Gastrocnemius medialis (tissue), 4 donors: ENCODE measurements around the gene PCK2. TPM values are rescaled to one million over a fixed set of nuclear protein-coding genes. Genes with fewer than 3 reads are reported as not detected.

ENCODE experiments used
- ATAC-seq, 2 donors: fragments of 150-250 bp; one replicate each; pipeline ENCODE4 v1.9.1; 2016
- DNase-seq, 2 donors: peaks; one replicate each; pipeline ENCODE4 v3.0.0-alpha.2; 2019
- H3K27ac ChIP-seq, 4 donors: fragments of 200-600 bp; sonication (generic); 1 replicate in 1 of 4; 2 replicates in 3 of 4; pipeline ENCODE4 v1.5.1; 2016 to 2018; ENCODE audit warnings: mild to moderate bottlenecking in 2 of 4, moderate library complexity in 1 of 4
- H3K27me3 ChIP-seq, 3 donors: fragments of 200-600 bp; sonication (generic) in 2 of 3; 1 replicate in 1 of 3; 2 replicates in 2 of 3; pipeline versions ENCODE4 v1.5.1 to v1.6.0; 2016 to 2019; ENCODE audit warnings: mild to moderate bottlenecking in 1 of 3, moderate library complexity in 1 of 3
- H3K36me3 ChIP-seq, 2 donors: fragments of 200-600 bp; sonication (generic) in 1 of 2; one replicate each; pipeline ENCODE4 v1.5.1; 2017 to 2018
- H3K4me1 ChIP-seq, 2 donors: fragments of 200-600 bp; sonication (generic) in 1 of 2; one replicate each; pipeline ENCODE4 v1.5.1; 2016 to 2017; ENCODE audit warnings: mild to moderate bottlenecking in 2 of 2
- H3K4me3 ChIP-seq, 4 donors: fragments of 200-600 bp; sonication (generic) in 3 of 4; 1 replicate in 1 of 4; 2 replicates in 3 of 4; pipeline ENCODE4 v1.5.1; 2016 to 2019; ENCODE audit warnings: mild to moderate bottlenecking in 2 of 4
- H3K9me3 ChIP-seq, 3 donors: fragments of 200-600 bp; sonication (generic) in 2 of 3; 1 replicate in 1 of 3; 2 replicates in 2 of 3; pipeline ENCODE4 v1.5.1; 2016 to 2019
- POLR2A ChIP-seq, 2 donors: fragments of 450-650 bp; IDR thresholded peaks; one replicate each; pipeline ENCODE4 v1.6.1; 2017; ENCODE audit warnings: antibody characterized with exemption in 2 of 2, mild to moderate bottlenecking in 2 of 2, moderate library complexity in 2 of 2
- in situ Hi-C, 4 donors: fragments of 200-750 bp; cut with MboI; loops; one replicate each; pipeline versions ENCODE4 v1.15.0 to v1.8.0; 2017; ENCODE audit warnings: low sequenced_read_pairs in 4 of 4
- intact Hi-C: fragments of 100-400 bp; cut with DNase I; formaldehyde crosslinking; loops from one replicate; pipeline ENCODE4 v1.15.1; 2023; ENCODE audit warnings: low total_unique reads
- total RNA-seq, 4 donors: library from RNA; depleted of rRNA; stranded (reverse); fragments of >200 nt; gene quantifications; one replicate each; pipeline versions ENCODE4 v1.1.0 to v1.2.3, GENCODE V29; 2016
- TF ChIP-seq, protein P1 (sequence below), 5 experiments: fragments of 450-650 bp in 3 of 5; fragments of 200-600 bp in 2 of 5; sonication (generic) in 2 of 5; IDR thresholded peaks in 4 of 5; conservative IDR thresholded peaks in 1 of 5; 1 replicate in 4 of 5; 2 replicates in 1 of 5; pipeline ENCODE4 v1.5.1; 2016 to 2019; ENCODE audit warnings: antibody characterized with exemption in 5 of 5, mild to moderate bottlenecking in 3 of 5, moderate library complexity in 3 of 5

PCK2 gene
- total RNA-seq, 4 donors from 2014 or later, result 1.9 to 9.8 (median 3.6) TPM

DNA sequence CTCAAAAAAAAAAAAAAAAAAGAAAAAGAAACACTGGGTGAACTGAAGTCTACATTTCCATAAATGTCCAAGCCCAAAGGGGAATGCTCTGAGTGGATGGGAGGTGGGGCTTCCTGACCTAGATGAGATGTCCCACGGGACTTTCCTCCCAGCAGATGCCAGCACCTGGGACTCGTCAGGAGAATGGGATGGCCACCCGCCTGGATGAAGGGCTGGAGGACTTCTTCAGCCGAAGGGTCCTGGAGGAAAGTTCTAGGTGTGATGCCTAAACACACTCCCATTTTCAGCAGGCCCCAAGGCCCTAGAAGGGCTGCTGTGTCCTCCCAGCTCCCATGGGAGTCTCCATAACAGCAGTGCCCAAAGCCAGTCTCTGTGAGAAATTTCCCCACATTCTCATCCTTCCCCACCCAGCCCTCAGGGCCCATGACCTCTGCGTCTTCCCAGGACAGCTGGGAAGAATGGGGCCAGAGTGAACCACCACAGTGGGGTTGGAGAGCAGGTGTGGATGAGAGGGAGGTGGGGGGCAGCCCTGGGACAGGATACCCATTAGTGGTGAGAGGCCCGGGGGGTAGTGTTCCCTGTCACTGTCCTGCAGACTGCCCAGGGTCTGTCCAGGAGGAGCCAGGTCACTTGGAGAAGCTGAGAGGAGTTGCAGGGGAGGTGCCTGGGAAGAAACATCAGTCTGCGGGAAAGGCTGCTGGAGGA is 29.9 kb upstream of the PCK2 start:
- in situ Hi-C loops, result no loop called here
- DNase-seq, result no peak
- Histone ChIP-seq H3K27ac (no peak overlapping the region), H3K9me3 (no peaks in the 10 kb centered on the region), H3K36me3 (no peaks in the 10 kb centered on the region), H3K27me3 (no peaks in the 10 kb centered on the region), H3K4me1 (no peaks in the 10 kb centered on the region), H3K4me3 (no peak overlapping the region)
- intact Hi-C loops, result no loop called here
- no peak for ATAC-seq
- TF ChIP-seq, protein P1, sequence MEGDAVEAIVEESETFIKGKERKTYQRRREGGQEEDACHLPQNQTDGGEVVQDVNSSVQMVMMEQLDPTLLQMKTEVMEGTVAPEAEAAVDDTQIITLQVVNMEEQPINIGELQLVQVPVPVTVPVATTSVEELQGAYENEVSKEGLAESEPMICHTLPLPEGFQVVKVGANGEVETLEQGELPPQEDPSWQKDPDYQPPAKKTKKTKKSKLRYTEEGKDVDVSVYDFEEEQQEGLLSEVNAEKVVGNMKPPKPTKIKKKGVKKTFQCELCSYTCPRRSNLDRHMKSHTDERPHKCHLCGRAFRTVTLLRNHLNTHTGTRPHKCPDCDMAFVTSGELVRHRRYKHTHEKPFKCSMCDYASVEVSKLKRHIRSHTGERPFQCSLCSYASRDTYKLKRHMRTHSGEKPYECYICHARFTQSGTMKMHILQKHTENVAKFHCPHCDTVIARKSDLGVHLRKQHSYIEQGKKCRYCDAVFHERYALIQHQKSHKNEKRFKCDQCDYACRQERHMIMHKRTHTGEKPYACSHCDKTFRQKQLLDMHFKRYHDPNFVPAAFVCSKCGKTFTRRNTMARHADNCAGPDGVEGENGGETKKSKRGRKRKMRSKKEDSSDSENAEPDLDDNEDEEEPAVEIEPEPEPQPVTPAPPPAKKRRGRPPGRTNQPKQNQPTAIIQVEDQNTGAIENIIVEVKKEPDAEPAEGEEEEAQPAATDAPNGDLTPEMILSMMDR (IDR thresholded peaks at IDR 0.05 in 4 of 5, conservative IDR thresholded peaks at IDR 0.05 in 1 of 5), result no peak
- no peak for TF ChIP-seq POLR2A (IDR thresholded peaks at IDR 0.05)

- Histone ChIP-seq H3K36me3 (no peaks in the 10 kb centered on the region), H3K4me3 (no peak overlapping the region), H3K27ac (no peak overlapping the region), H3K9me3 (no peaks in the 10 kb centered on the region), H3K27me3 (no peaks in the 10 kb centered on the region), H3K4me1 (no peaks in the 10 kb centered on the region)
- no peak for DNase-seq
- no peak for ATAC-seq
- intact Hi-C loops, result no loop called here
- TF ChIP-seq POLR2A (IDR thresholded peaks at IDR 0.05), result no peak
- TF ChIP-seq, protein P1 (IDR thresholded peaks at IDR 0.05 in 4 of 5, conservative IDR thresholded peaks at IDR 0.05 in 1 of 5), result no peak
- in situ Hi-C loops, result no loop called here
Measured at GRCh38 chr14:24064856-24065255, 29.3 kb upstream of the PCK2 start.

DNA sequence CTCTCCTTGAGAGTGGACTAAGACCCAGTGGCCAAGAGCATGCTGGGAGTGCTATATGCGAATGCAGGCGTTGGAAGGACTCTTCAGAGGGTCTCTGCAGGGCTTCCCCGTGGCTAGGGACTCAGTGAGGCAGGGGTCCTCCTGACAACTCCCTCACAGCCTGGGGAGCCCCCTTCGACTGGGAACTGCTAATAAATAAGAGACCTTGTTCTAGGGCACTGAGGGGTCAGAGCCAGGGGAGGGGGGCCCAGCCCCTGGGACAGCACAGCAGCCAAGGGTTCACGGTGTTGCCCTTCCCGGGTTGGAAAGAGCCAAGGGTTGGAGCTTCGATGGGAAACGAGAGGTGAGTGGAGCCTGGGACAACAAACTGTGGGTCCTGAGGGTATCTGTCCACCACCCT is 28.7 kb upstream of the PCK2 start:
- no peak for DNase-seq
- H3K4me1 ChIP-seq, result no peaks in the 10 kb centered on the region
- H3K9me3 ChIP-seq, result no peaks in the 10 kb centered on the region
- in situ Hi-C loops (no loop called here), intact Hi-C loops (no loop called here)
- no peaks in the 10 kb centered on the region for H3K27me3 ChIP-seq
- no peak overlapping the region for H3K4me3 ChIP-seq
- TF ChIP-seq POLR2A (IDR thresholded peaks at IDR 0.05), result no peak
- TF ChIP-seq, protein P1 (IDR thresholded peaks at IDR 0.05 in 4 of 5, conservative IDR thresholded peaks at IDR 0.05 in 1 of 5), result no peak
- H3K36me3 ChIP-seq, result no peaks in the 10 kb centered on the region
- no peak for ATAC-seq
- no peak overlapping the region for H3K27ac ChIP-seq

- H3K36me3 ChIP-seq, result no peaks in the 10 kb centered on the region
- in situ Hi-C loops, result no loop called here
- H3K27me3 ChIP-seq, result no peaks in the 10 kb centered on the region
- no peak overlapping the region for H3K27ac ChIP-seq
- intact Hi-C loops, result no loop called here
- ATAC-seq, result no peak
- DNase-seq, result no peak
- H3K9me3 ChIP-seq, result no peaks in the 10 kb centered on the region
- TF ChIP-seq, protein P1 (IDR thresholded peaks at IDR 0.05 in 4 of 5, conservative IDR thresholded peaks at IDR 0.05 in 1 of 5), result no peak
- no peak for TF ChIP-seq POLR2A (IDR thresholded peaks at IDR 0.05)
- no peak overlapping the region for H3K4me3 ChIP-seq
- H3K4me1 ChIP-seq, result no peaks in the 10 kb centered on the region
Measured at GRCh38 chr14:24066496-24067132, 27.5 kb upstream of the PCK2 start.
